Adipose tissue (tissue), 3 donors: Measurements from ENCODE around the gene STK33. TPM values are rescaled to one million over a fixed set of nuclear protein-coding genes. Genes with fewer than 3 reads are reported as not detected.

Experiments used
- H3K27ac ChIP-seq: one replicate; pipeline ENCODE4 v1.5.1; 2013; ENCODE audit warnings: low read depth, low read length
- WGBS, 3 donors: extraction: QIAGEN DNeasy Blood & Tissue Kit; methylation state at CpG; one replicate each; pipeline ENCODE4 v1.1.7; 2013; 5-methylcytosine and 5-hydroxymethylcytosine counted together
- polyA plus RNA-seq, 3 donors: library from polyadenylated mRNA; stranded (reverse); fragments of 200-250 nt; gene quantifications; one replicate each; pipeline ENCODE4 v1.2.3, GENCODE V29; 2013
- donor health status: healthy with polysubstance abuse.
- donor health status: Bipolar disorder and iron deficiency.
- donor health status: healthy.

STK33 gene
- polyA plus RNA-seq, 3 donors = 0.70 to 4.1 TPM; not detected in 1

DNA sequence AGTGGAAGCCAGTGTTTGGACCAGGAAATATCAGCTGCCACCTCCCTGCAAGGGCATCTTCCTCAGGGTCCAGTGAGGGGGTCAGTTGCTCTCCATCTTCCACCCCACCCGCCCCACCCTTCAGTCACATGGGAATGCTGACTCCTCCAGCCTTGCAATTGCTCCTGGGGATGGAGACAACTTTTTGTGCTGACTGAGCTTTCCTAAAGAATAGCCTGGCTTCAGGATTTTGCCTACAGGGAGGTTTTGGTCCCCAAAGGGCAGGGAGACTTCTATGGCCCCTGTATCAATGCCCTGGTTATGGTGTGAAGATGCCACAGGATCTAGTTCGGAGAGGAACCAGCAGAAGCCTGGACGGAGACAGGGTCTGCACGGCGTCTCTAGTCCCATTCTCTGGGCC lies 206.3 kb downstream of the STK33 start:
- WGBS, 3 donors = 92 to 99% (median 93%) methylated on average over 5 of the region's 5 CpGs
- no peak overlapping the region for H3K27ac ChIP-seq

DNA sequence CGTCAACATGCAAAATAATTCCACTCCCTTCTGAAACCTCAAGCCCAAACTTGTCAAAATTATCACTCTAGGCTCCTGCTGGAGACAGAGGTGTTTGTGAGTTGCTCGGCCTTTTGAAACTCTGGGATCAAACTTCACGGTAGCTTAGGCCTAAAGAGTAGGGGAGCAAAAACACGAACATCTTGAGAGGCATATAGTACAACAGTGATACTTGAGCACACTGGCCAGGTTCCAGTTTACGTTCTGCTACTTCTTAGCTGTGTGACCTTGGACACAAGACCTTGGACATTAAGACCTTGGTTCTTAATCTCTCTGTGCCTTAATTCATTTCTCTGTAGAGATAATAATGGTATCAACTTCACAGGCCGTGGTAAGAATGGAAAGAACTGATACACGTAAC lies 206.9 kb downstream of the STK33 start:
- no peak overlapping the region for H3K27ac ChIP-seq
- 54 to 90% (median 89%) methylated on average over 7 of the region's 7 CpGs for WGBS, 3 donors

DNA sequence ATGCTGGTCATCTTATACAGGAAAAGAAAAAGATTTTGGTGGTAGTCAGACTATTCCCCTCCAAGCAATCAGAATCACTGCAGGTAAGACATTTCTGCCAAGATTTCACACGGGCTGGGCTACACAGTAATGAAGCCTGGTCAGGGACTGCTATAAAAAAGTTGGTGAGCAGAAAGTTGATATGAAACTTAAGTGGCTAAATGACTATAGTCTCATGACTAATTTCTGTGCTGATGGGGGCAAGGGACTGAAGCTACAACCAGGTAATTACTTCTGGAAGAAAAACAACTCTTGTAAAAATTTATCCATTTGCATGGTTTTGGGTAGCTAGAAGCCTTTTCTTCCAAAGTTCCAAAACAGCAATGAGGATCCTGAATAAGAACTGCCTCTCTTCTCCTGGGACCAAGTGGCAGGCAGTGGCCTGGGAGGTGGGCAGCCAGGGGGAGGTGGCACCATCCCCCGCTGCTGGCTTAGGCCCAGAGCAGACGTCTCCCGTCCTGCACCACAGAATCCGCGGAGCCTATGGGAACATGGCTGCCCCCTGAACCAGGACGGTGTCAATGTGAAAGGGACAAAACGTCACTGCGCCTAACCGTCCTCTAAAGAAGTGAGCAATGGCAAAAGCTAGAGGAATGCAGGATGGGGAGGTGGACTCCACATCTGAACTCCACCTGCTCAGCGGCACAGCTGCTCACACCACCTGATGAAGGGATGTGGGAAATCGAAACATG lies 207.7 kb downstream of the STK33 start:
- H3K27ac ChIP-seq = no peak overlapping the region
- WGBS, 3 donors = 88 to 91% (median 90%) methylated on average over 12 of the region's 12 CpGs

DNA sequence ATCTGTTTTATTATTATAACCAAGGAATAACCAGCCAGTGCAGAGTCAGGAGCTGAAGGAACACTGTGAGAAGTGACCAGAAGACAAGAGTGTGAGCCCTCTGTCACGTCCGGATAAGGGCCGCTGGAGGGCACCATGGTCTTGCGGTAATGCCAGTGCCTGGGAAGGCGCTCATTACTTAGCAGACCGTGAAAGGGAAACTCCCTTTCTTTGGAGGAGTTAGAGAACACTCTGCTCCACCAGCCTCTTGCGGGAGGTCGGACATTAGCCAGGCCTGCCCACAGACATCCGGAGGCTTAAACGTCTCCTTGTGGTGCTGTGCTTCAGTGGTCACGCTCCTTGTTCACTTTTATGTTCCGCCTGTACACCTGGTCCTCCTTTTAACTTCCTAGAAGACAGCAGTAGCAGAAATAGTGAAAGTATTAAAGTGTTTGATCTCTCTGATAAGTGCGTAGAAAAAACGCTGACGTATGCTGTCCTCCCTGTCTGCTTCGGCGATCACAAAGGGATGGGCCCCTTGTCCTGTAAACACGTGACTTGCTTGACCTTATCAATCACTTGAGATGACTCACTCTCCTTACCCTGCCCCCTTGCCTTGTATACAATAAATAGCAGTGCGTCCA lies 209.7 kb downstream of the STK33 start:
- 56 to 77% (median 60%) methylated on average over 19 of the region's 19 CpGs for WGBS, 3 donors
- no peak overlapping the region for H3K27ac ChIP-seq

DNA sequence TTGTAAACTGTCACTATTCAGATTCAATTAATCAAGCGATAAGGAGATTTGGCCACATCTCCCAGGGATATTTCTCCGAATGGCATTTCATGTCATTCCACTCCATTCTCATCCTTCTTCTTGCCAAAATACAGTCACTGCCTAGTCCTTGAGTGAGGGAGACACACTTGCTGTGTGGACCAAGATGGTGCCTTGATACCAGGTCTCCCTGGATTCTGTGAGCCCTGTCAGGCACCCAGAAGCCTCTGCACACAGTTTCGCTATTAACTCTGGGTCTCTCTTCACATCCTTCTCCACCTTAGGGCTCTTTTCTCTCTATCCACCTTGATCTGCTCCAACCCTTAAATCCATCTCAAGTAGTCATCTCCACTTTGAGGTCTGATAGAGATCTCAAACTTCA lies 210.4 kb downstream of the STK33 start:
- WGBS, 3 donors = 91 to 98% (median 94%) methylated on average over 3 of the region's 3 CpGs
- H3K27ac ChIP-seq = no peak overlapping the region

DNA sequence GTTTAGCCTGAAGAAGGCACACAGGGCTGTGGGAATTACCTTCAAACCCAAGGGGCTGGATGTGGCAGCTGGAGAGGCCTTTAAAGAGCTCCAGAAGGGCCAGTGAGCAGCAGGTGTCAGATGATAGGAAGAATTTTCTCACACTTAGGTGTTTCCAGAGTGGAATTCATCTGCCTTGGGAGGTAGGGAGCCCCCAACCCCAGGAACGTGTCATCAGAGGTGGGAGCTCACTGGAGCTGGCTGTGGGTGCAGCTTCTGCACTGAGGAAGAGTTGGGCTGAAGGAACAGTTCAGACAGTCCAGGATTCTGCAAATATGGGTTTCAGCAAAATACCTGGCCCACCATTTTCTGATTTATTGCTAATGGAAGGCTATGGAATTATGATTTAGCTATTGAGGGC lies 210.8 kb downstream of the STK33 start:
- 59 to 85% (median 68%) methylated on average over 1 of the region's 1 CpG for WGBS, 3 donors
- H3K27ac ChIP-seq = no peak overlapping the region

DNA sequence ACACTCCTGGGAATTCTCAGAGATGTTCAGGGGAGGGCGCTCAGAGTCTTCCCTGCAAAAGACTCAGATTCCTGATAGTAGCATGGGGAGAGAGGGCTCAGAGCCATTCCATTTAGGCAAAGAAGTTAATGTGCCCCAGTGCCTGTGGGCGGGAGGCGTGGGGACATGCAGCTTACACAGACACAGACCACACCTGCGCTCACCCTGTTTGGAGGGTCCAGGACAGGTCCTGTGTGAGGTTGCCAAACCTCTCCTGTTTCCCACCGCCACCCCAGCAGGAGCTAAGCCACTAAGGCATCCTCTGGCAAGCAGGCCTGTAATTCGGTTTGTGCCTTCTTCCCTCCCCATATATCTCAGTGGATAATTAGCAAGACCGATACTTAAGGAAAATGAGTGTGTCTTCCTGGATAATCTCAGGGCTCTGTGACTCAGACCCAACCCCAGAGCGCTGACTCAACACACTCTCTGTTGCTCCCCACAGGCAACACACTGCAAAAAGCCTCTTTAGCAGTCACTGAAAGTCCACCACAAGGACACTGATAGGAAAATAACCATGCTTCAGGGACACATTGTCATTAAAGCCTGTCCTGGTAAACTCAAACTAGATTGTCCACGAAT lies 211.5 kb downstream of the STK33 start:
- 87 to 91% (median 89%) methylated on average over 9 of the region's 9 CpGs for WGBS, 3 donors
- no peak overlapping the region for H3K27ac ChIP-seq

DNA sequence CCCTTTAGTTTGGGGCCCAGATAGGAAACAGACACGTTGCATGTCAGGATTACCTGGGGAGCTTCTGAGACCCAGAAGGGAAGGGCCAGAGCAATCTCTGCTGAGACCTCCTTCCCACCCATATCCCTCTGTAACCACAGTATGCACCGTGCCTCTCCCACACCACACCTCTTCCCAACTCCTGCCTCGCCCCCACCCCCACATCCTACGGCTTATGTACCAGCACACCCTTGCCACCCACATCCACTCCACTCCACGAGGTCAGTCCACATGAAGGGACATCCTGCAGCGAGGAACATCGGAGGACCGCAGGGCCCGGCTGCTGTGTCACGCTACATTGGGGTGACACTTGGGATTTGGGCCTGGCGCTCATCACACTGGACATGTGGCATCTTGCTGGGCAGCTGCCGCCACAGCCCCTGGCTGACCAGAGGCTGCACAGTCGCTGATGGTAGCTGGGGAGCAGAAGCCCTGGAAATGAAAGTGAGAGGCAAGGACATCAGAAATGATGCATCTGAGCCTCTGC lies 212.1 kb downstream of the STK33 start:
- WGBS, 3 donors = 81 to 85% (median 85%) methylated on average over 13 of the region's 13 CpGs

DNA sequence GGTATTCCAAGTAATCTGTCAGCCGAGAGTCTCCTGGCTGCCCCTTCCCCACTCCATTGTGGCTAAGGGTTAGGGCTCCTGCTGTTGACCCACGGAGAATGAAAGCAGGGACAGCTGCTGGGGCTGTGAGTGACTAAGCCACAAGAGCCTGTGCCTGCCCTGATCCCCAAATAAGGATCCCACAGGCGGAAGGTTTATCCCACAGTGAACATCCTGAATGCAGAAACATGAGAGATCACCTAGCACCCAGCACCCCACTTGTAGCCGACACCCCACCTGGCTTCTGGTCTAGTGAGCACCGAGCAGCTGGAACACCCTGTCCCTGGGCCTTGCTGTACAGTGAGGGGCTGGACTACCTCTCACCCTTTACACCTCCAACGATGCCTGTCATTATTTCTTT lies 212.7 kb downstream of the STK33 start:
- no peak overlapping the region for H3K27ac ChIP-seq
- 83 to 91% (median 88%) methylated on average over 6 of the region's 6 CpGs for WGBS, 3 donors

More for the DNA sequence above, 212.1 kb downstream of the STK33 start:
- H3K27ac ChIP-seq = no peak overlapping the region

DNA sequence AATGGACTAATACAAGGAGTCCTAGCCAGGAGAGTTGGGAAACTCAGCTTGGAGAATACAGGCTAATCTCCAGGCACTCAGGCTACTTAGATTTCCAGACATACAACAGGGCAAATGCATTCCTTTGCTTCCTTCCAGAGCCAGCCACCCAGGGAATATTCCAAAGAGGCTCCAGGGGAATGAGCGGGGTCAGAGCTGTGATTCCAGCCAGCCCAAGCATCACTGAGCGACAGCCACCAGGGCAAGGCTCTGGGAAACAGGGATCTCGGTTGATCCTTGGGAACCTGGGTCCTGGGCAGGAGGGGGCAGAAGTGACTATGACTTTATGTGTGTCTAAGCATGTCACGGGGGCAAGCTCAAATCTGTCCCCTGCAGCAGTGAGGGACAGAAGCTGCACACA lies 218.1 kb downstream of the STK33 start:
- 48 to 63% (median 56%) methylated on average over 4 of the region's 4 CpGs for WGBS, 3 donors
- no peak overlapping the region for H3K27ac ChIP-seq

DNA sequence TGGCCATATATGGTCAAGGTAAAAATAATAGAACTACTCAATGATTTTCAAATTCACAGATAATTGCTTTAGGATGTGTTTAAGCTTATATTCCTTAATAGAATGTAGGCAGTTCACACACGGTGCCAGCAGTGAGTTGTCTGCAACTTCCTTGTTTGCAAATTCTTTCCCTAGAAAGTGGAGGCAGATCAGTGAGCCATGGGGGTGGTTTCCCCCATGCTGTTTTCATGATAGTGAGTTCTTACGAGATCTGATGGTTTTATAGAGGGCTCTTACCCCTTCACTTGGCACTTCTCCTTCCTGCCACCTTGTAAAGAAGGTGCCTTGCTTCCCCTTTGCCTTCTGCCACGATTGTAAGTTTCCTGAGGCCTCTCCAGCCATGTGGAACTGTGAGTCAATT lies 218.6 kb downstream of the STK33 start:
- 20 to 59% (median 21%) methylated on average over 3 of the region's 3 CpGs for WGBS, 3 donors
- H3K27ac ChIP-seq = no peak overlapping the region

DNA sequence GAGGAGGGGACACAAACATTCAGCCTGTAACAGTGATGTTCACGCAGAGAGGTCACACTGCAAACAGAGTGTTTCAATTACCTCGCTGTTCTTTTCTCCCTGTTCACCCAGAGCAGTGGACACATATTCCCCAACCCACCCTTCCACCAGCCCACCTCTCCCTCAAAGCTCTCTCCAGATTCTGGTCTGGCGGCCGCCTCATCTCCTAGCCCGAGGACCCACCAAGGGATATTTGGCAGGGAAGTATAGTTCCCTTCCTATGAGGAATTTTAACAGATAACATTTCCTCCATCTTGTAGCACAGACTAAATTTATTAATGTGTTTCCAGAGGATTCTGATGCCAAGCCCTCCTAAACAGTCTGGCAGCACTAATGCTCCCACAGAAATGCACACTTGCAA lies 219.3 kb downstream of the STK33 start:
- no peak overlapping the region for H3K27ac ChIP-seq
- 82 to 90% (median 88%) methylated on average over 5 of the region's 5 CpGs for WGBS, 3 donors

DNA sequence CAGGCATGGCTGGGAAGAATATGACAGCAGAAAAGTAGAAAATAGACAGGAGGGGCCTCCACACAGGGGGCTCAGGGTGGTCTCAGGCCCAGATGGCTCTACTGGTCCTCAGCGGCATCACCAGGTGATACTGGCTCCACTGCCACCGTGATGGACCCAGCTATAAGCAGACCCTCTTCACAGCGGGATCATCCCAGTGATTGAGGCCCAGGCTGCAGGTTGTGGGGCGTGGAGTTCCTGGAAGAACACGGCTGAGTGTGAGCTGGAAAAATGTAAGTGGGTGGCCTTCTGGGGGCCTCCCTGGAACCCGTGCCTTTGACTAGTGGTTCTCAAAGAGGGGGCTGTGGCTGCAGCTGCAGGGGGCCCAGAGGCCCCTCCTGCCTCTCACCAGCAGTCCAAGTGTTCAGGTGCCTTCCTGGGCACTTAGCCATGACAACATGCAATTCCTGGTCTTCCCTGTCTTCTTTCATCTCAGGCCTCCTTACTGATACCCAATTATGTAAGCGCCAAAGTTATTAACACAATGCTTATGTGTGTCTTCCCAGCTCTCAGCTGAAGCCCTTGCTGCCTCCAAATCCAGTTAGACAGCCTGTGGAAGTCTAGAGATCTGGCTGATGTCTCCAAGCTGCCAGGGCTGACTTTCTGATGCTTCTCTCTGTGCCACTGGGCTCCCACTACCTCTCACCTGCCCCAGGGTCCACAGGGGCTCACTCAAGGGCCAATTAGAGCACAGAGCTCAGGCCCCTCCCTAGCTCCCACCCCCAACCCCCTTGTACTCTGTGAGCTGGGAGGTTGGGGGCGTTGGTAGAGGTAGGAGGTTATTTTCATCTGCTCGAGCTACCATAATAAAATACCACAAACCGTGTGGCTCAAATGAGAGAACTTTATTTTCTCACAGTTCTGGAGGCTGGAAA lies 220.3 kb downstream of the STK33 start:
- 88 to 90% (median 90%) methylated on average over 10 of the region's 10 CpGs for WGBS, 3 donors
- H3K27ac ChIP-seq = no peak overlapping the region

DNA sequence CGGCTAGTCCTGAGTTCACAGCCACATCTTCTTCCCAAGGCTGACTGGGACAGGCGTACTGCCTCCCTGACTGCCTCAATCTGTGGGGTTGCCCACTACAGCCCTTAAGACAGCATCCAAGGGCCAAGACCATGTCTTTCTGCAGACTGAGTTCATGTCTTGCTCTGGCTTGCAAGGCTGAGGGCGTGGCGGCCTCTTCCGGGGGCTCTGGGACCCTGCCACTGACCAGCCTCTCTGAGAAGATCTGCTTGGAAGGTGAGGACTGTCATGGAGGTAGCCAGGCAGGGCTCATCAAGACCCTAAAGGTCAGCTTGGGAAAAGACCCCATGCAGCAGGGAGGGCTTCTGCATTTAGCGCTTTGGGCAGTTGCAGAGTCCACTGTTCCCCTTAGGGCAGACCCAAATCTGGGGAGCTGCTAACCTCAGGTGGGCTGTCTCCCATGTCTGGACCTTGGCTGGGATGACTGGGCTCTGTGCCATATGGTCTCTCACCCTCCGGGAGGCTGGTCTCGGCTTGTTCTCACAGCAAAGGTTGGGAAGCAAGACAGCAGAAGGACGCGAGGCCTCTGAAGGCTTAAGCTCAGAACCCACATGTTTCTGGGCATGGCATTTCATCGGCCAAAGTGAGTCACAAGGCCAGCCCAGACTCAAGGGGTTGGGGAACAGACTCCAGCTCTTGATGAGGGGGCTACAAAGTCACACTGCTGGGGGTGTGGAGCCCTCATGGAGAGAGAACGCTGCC lies 221.2 kb downstream of the STK33 start:
- WGBS, 3 donors = 90 to 94% (median 93%) methylated on average over 12 of the region's 12 CpGs
- no peak overlapping the region for H3K27ac ChIP-seq

DNA sequence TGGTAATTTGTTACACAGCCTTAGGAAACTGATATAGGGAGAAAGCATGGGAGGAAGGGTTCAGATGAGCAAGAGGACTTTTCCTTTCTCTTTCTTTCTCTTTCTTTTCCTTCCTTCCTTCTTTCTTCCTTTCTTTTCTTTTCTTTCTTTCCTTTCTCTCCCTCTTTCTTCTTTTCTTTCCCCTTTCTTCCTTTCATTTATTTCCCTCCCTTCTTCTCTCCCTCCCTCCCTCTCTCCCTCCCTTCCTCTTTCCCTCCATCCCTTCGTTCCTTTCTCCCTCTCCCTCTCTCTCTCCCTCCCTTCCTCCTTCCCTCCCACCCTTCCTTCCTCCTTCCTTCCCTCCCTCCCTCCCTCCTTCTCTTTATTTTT lies 222.5 kb downstream of the STK33 start:
- 44 to 79% (median 47%) methylated on average over 1 of the region's 1 CpG for WGBS, 3 donors

DNA sequence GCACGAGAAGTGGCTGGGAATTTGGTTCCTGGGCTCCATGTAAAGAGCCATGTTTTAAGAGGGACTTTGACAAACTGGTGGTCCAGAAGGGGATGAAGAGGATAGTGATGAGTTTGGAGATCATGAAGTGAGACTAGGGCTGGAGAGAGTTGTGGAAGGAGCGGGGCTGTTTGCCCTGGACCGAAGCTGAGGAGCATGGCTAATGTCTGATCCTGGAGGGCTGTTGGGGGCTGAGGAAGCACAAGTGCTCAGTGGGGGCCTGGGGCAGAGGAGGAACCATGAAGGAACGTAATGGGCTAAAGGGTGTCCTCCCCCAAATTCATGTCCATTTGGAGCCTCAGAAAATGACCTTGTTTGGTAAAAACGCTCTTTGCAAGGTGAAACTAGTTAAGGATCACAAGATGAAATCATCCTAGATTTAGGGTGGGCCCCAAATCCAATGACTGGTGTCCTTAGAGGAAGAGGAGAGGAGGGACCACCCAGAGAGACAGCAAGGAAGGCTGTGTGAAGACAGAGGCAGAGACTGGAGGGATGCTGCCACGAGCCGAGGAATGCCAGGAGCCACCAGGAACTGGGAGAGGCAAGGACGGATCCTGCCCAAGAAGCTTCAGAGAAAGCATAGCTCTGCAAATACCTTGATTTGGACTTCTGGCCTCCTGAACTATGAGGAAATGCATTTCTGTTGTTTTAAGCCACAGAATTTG lies 223.1 kb downstream of the STK33 start:
- WGBS, 3 donors = 90 to 94% (median 92%) methylated on average over 8 of the region's 8 CpGs

More for the DNA sequence above, 222.5 kb downstream of the STK33 start:
- no peak overlapping the region for H3K27ac ChIP-seq

DNA sequence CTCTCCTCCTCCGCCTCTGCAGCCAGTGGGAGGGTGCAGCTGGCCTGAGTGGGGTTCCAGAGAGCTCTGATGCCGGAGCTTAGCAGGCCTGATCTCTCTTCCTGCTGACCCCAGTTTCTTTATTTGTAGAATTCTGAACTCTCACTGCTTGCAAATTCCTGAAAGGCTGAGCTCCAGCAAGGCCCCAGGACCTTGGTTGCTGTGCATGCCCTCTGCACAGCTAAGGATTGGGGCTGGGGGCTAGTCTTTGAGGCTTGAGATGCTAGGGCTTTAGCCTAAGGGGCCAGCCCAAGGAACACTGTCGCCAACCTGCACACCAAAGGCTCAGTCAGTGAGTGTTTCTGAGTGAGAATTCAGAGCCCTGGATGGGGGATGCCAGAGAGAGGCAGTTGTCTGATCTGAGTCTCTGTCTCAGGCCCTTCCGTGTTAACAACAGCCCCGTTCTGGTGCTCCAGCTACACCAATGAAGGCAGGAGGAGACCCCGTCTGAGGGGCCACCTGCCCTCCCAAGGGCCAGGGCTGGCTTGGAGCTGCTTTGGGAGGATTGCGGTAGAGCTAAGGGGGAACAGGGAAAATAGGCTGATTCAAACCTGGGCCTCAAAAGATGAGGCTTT lies 224.3 kb downstream of the STK33 start:
- 81 to 88% (median 84%) methylated on average over 7 of the region's 7 CpGs for WGBS, 3 donors

More for the DNA sequence above, 223.1 kb downstream of the STK33 start:
- no peak overlapping the region for H3K27ac ChIP-seq

More for the DNA sequence above, 224.3 kb downstream of the STK33 start:
- no peak overlapping the region for H3K27ac ChIP-seq
